Liver (tissue), 3 donors: ENCODE results near the gene CMIP.

Experiments
- EGR1 ChIP-seq, 2 donors: IDR thresholded peaks; 2 replicates each; pipeline ENCODE4 v1.6.1; 2016 to 2018; ENCODE audit warnings: antibody characterized with exemption in 2 of 2, low read depth in 2 of 2
- FOXA2 ChIP-seq: IDR thresholded peaks from 2 replicates; pipeline ENCODE4 v1.6.1; 2016; ENCODE audit warnings: antibody characterized with exemption
- GABPA ChIP-seq, 2 donors: IDR thresholded peaks in 1 of 2; conservative IDR thresholded peaks in 1 of 2; 2 replicates each; pipeline ENCODE4 v1.6.1; 2016; ENCODE audit warnings: antibody characterized with exemption in 2 of 2, mild to moderate bottlenecking in 1 of 2, moderate library complexity in 1 of 2
- RAD21 ChIP-seq, 2 donors: IDR thresholded peaks; 2 replicates each; pipeline ENCODE4 v1.6.1; 2016; ENCODE audit warnings: antibody characterized with exemption in 2 of 2, mild to moderate bottlenecking in 2 of 2
- SP1 ChIP-seq: IDR thresholded peaks from 2 replicates; pipeline ENCODE4 v1.6.1; 2018; ENCODE audit warnings: antibody characterized with exemption, mild to moderate bottlenecking
- TF ChIP-seq, protein P1 (sequence below): fragments of 150-350 bp; IDR thresholded peaks from 2 replicates; pipeline ENCODE4 v1.5.1; 2017; ENCODE audit warnings: improper control_type of control experiment, low read depth, low read length; ENCODE audit not compliant: missing input control
- TF ChIP-seq, protein P2 (sequence below): IDR thresholded peaks from 2 replicates; pipeline ENCODE4 v1.6.1; 2016; ENCODE audit warnings: antibody characterized with exemption
- TF ChIP-seq, protein P3 (sequence below): IDR thresholded peaks from 2 replicates; pipeline ENCODE4 v1.6.1; 2016; ENCODE audit warnings: antibody characterized with exemption
- TF ChIP-seq, protein P4 (sequence below): IDR thresholded peaks from 2 replicates; pipeline ENCODE4 v1.6.1; 2016; ENCODE audit warnings: antibody characterized with exemption, mild to moderate bottlenecking
- TF ChIP-seq, protein P5 (sequence below): IDR thresholded peaks from 2 replicates; pipeline ENCODE4 v1.6.1; 2016; ENCODE audit warnings: antibody characterized with exemption
- donor health status: healthy.
- donor health status: healthy.

DNA sequence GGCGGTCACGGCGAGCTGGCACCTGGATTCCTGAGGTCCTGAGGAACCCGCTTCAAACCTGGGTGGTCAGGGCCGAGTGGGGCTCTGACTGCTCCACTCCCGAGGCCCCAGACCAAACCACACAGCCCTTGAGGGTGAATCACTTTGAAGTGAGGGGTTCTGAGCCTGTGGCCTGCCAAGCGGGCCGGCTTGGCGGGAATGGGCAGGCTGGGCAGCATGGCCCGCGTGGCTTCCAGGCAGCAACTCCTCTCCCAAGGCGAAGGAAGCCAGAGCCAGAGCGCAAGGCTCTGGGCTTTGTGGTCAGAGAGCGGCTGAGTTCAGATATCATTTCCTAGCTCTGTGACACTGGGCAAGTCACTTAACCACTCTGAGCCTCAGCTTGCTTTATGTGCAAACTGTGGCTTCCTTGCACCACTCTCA lies 42.7 kb downstream of the CMIP start:
- TF ChIP-seq, protein P1, sequence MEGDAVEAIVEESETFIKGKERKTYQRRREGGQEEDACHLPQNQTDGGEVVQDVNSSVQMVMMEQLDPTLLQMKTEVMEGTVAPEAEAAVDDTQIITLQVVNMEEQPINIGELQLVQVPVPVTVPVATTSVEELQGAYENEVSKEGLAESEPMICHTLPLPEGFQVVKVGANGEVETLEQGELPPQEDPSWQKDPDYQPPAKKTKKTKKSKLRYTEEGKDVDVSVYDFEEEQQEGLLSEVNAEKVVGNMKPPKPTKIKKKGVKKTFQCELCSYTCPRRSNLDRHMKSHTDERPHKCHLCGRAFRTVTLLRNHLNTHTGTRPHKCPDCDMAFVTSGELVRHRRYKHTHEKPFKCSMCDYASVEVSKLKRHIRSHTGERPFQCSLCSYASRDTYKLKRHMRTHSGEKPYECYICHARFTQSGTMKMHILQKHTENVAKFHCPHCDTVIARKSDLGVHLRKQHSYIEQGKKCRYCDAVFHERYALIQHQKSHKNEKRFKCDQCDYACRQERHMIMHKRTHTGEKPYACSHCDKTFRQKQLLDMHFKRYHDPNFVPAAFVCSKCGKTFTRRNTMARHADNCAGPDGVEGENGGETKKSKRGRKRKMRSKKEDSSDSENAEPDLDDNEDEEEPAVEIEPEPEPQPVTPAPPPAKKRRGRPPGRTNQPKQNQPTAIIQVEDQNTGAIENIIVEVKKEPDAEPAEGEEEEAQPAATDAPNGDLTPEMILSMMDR = no peak
- TF ChIP-seq, protein P2, sequence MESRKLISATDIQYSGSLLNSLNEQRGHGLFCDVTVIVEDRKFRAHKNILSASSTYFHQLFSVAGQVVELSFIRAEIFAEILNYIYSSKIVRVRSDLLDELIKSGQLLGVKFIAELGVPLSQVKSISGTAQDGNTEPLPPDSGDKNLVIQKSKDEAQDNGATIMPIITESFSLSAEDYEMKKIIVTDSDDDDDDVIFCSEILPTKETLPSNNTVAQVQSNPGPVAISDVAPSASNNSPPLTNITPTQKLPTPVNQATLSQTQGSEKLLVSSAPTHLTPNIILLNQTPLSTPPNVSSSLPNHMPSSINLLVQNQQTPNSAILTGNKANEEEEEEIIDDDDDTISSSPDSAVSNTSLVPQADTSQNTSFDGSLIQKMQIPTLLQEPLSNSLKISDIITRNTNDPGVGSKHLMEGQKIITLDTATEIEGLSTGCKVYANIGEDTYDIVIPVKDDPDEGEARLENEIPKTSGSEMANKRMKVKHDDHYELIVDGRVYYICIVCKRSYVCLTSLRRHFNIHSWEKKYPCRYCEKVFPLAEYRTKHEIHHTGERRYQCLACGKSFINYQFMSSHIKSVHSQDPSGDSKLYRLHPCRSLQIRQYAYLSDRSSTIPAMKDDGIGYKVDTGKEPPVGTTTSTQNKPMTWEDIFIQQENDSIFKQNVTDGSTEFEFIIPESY = no peak
- TF ChIP-seq, protein P3, sequence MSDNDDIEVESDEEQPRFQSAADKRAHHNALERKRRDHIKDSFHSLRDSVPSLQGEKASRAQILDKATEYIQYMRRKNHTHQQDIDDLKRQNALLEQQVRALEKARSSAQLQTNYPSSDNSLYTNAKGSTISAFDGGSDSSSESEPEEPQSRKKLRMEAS = no peak
- TF ChIP-seq EGR1 (IDR thresholded peaks at IDR 0.05; ENCODE audit: low read depth in 2 of 2) (no peak), FOXA2 (no peak), SP1 (no peak), RAD21 (IDR thresholded peaks at IDR 0.05) (no peak), GABPA (IDR thresholded peaks at IDR 0.05 in 1 of 2, conservative IDR thresholded peaks at IDR 0.05 in 1 of 2) (no peak)
- TF ChIP-seq, protein P4, sequence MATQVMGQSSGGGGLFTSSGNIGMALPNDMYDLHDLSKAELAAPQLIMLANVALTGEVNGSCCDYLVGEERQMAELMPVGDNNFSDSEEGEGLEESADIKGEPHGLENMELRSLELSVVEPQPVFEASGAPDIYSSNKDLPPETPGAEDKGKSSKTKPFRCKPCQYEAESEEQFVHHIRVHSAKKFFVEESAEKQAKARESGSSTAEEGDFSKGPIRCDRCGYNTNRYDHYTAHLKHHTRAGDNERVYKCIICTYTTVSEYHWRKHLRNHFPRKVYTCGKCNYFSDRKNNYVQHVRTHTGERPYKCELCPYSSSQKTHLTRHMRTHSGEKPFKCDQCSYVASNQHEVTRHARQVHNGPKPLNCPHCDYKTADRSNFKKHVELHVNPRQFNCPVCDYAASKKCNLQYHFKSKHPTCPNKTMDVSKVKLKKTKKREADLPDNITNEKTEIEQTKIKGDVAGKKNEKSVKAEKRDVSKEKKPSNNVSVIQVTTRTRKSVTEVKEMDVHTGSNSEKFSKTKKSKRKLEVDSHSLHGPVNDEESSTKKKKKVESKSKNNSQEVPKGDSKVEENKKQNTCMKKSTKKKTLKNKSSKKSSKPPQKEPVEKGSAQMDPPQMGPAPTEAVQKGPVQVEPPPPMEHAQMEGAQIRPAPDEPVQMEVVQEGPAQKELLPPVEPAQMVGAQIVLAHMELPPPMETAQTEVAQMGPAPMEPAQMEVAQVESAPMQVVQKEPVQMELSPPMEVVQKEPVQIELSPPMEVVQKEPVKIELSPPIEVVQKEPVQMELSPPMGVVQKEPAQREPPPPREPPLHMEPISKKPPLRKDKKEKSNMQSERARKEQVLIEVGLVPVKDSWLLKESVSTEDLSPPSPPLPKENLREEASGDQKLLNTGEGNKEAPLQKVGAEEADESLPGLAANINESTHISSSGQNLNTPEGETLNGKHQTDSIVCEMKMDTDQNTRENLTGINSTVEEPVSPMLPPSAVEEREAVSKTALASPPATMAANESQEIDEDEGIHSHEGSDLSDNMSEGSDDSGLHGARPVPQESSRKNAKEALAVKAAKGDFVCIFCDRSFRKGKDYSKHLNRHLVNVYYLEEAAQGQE = no peak
- TF ChIP-seq, protein P5, sequence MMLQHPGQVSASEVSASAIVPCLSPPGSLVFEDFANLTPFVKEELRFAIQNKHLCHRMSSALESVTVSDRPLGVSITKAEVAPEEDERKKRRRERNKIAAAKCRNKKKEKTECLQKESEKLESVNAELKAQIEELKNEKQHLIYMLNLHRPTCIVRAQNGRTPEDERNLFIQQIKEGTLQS = no peak
